ENCODE measurements around the gene IL11RA. TPM values are rescaled to one million over a fixed set of nuclear protein-coding genes. Genes with fewer than 3 reads are reported as not detected.

The IL11RA gene
- total RNA-seq (10 to 100 TPM; 19.3 to 57.4 (median 29.0) TPM), polyA plus RNA-seq (10 to 100 TPM in 1 of 3 donors, 1 to 10 TPM in 2; 4.4 to 18.8 (median 5.7) TPM)
- long read RNA-seq, donor 1, partial matches to known transcripts, result 0 of 1 reads
- long read RNA-seq, donor 1, other reads (novel, unspliced or antisense), result 0 of 1 reads
- long read RNA-seq, donor 2, partial matches to known transcripts, result 5 of 10 reads
- long read RNA-seq, donor 2, other reads (novel, unspliced or antisense), result 0 of 10 reads
- long read RNA-seq, donor 3, partial matches to known transcripts, result 0 of 3 reads
- long read RNA-seq, donor 3, other reads (novel, unspliced or antisense), result 0 of 3 reads
- long read RNA-seq, donor 4, partial matches to known transcripts, result 0 of 1 reads
- long read RNA-seq, donor 4, other reads (novel, unspliced or antisense), result 0 of 1 reads
- long read RNA-seq, donor 5, transcript IL11RA-202 (13 exons, 1,700 nt), result minor isoform, 5 of 35 reads
- long read RNA-seq, donor 5, transcript IL11RA-201 (13 exons, 1,728 nt), result major isoform, 11 of 35 reads
- long read RNA-seq, donor 5, partial matches to known transcripts, result 19 of 35 reads
- long read RNA-seq, donor 5, other reads (novel, unspliced or antisense), result 0 of 35 reads
- long read RNA-seq, donor 6, transcript IL11RA-201 (13 exons, 1,728 nt), result minor isoform, 5 of 26 reads
- long read RNA-seq, donor 6, transcript IL11RA-202 (13 exons, 1,700 nt), result major isoform, 6 of 26 reads
- long read RNA-seq, donor 6, partial matches to known transcripts, result 15 of 26 reads
- long read RNA-seq, donor 6, other reads (novel, unspliced or antisense), result 0 of 26 reads
- long read RNA-seq, donor 7, transcript IL11RA-202 (13 exons, 1,700 nt), result major isoform, 5 of 36 reads
- long read RNA-seq, donor 7, partial matches to known transcripts, result 29 of 36 reads
- long read RNA-seq, donor 7, other reads (novel, unspliced or antisense), result 0 of 36 reads
- long read RNA-seq, donor 8, partial matches to known transcripts, result 25 of 28 reads
- long read RNA-seq, donor 8, other reads (novel, unspliced or antisense), result 0 of 28 reads
- long read RNA-seq, donor 9, transcript IL11RA-201 (13 exons, 1,728 nt), result major isoform, 5 of 14 reads
- long read RNA-seq, donor 9, partial matches to known transcripts, result 9 of 14 reads
- long read RNA-seq, donor 9, other reads (novel, unspliced or antisense), result 0 of 14 reads
- long read RNA-seq, donor 10, partial matches to known transcripts, result 0 of 2 reads
- long read RNA-seq, donor 10, other reads (novel, unspliced or antisense), result 0 of 2 reads

DNA sequence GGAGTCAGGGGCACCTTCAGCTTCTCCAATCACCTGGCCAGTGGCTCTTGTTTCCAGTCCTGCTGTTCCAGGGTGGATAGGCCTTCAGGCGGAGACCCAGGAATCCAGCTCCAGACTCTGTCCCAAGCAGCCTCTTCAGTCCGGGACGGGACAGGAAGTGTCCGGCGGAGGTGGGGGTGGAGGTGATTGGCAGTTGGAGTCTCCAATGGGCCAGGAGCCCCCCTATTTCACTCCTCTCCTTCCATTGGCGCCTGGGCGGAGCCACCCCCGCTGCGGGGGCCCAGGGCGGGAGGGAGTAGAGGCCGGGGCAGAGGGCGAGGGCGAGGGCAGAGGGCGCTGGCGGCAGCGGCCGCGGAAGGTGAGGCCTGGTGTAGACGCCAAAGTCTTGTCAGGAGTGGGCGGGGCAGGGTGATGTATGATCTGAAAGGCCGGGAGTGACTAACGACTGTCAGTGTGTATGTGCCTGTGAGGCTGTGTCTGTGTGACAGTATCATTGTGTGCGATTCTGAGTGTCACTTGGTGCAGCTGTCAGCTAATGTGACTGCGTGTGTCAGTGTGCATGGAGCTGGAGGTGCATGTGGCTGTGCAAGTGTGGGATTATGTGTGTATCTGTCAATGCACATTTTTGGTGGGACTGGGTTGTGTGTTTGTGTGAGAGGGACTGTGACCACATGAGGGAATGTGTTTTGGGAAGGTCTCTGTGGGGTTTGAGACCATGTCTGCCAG lies at the start of gene IL11RA:
Gene IL11RA (plus strand): TSS at position 310 of the 726 bp plus-strand sequence. CDS start 3,033 bp downstream, outside the sequence.
- H3K27ac ChIP-seq, result peak within 1 kb of the TSS; percentile 53 to 84 (median 77)
- intact Hi-C loops (cut with DNase I; ENCODE audit: low total_unique reads), result no loop called here

DNA sequence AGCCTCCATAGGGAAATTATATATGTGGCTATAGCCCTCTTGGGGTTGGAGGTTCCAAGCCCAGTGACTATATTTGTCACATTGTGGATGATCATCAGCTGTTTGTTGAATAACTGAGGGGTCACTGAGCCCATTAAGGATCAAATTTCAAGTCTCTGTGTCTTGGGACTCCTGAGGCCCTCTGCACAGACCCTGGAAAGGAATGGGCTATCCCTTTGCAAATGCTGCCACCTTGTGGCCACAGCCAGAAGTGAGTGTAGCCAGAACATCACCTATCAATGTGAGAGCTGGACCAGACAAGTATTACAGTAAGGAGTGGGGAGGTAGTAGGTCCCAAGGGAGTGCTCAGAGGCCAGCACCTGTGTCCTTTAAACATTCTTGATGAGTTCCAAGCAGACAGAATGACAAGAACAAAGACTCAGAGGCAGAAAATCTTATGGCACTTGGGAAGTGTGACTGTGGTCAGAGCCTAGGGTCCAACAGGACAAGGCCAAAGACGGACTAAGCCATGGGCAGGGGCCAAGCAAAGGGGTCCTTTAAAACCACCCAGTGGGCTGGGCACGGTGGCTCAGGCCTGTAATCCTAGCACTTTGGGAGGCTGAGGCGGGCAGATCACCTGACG lies 48.3 kb upstream of the IL11RA start:
- Histone ChIP-seq H3K4me3 (no peak overlapping the region), H3K4me1 (no peaks in the 10 kb centered on the region), H3K36me3 (no peaks in the 10 kb centered on the region), H3K9me3 (no peaks in the 10 kb centered on the region), H3K27ac (no peak overlapping the region), H3K27me3 (no peaks in the 10 kb centered on the region)
- no peak for TF ChIP-seq EP300 (IDR thresholded peaks at IDR 0.05)
- no peak for TF ChIP-seq POLR2A (IDR thresholded peaks at IDR 0.05)
- peak in 1 of 3 donors; percentile 54 for TF ChIP-seq POLR2AphosphoS5 (IDR thresholded peaks at IDR 0.05)
- TF ChIP-seq, protein P1, sequence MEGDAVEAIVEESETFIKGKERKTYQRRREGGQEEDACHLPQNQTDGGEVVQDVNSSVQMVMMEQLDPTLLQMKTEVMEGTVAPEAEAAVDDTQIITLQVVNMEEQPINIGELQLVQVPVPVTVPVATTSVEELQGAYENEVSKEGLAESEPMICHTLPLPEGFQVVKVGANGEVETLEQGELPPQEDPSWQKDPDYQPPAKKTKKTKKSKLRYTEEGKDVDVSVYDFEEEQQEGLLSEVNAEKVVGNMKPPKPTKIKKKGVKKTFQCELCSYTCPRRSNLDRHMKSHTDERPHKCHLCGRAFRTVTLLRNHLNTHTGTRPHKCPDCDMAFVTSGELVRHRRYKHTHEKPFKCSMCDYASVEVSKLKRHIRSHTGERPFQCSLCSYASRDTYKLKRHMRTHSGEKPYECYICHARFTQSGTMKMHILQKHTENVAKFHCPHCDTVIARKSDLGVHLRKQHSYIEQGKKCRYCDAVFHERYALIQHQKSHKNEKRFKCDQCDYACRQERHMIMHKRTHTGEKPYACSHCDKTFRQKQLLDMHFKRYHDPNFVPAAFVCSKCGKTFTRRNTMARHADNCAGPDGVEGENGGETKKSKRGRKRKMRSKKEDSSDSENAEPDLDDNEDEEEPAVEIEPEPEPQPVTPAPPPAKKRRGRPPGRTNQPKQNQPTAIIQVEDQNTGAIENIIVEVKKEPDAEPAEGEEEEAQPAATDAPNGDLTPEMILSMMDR (IDR thresholded peaks at IDR 0.05), result peak in 5 of 7 experiments; percentile 81 to 91 (median 87)
- intact Hi-C loops (cut with DNase I; ENCODE audit: low total_unique reads), result no loop called here
- DNase-seq, result peak; percentile 87 to 92
- 50 to 63% (median 57%) methylated on average over 4 of the region's 4 CpGs for WGBS, 5 donors

More for the DNA sequence above, at the start of gene IL11RA:
- DNase-seq, result peak; percentile 69 to 91
- no peaks in the 10 kb centered on the region for H3K27me3 ChIP-seq
- no peaks in the 10 kb centered on the region for H3K9me3 ChIP-seq
- 8 to 17% (median 11%) methylated on average over 16 to 24 of the region's 24 CpGs for WGBS, 5 donors
- peak within 1 kb of the TSS; percentile 26 to 44 (median 37) for H3K4me3 ChIP-seq
- peaks cover 14 to 25% (median 22%) of the 10 kb centered on the region in 4 donors for H3K36me3 ChIP-seq
- TF ChIP-seq POLR2A (IDR thresholded peaks at IDR 0.05), result no peak
- TF ChIP-seq POLR2AphosphoS5 (IDR thresholded peaks at IDR 0.05), result peak in 2 of 3 donors; percentile 10 to 20
- no peak for TF ChIP-seq EP300 (IDR thresholded peaks at IDR 0.05)
- TF ChIP-seq, protein P1 (IDR thresholded peaks at IDR 0.05), result no peak
- peaks cover 58 to 81% (median 65%) of the 10 kb centered on the region in 4 donors for H3K4me1 ChIP-seq

DNA sequence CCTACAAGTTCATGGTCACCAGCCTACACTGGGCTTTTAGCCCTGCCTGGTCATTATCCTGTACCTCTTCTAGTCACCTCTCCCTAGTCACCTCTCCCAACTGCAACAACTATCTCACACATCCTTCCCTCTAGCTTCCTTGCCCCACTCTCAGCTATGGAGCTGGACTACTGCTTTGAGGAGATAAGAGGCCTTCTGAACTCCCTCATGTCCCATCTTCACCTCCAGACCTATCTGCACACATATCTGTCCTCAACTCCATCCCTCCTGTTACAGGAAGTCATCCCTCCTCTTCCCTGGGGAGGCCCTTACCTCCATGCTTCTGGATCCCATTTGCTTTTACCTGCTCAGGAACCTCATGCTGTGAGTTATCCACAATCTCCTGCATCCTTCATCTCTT lies 45.8 kb upstream of the IL11RA start:
- intact Hi-C loops (cut with DNase I; ENCODE audit: low total_unique reads), result no loop called here
- H3K36me3 ChIP-seq, result no peaks in the 10 kb centered on the region
- TF ChIP-seq POLR2AphosphoS5 (IDR thresholded peaks at IDR 0.05), result no peak
- TF ChIP-seq, protein P1 (IDR thresholded peaks at IDR 0.05), result no peak
- no peak for TF ChIP-seq POLR2A (IDR thresholded peaks at IDR 0.05)
- TF ChIP-seq EP300 (IDR thresholded peaks at IDR 0.05), result no peak

More for the DNA sequence above, 45.8 kb upstream of the IL11RA start:
- no peaks in the 10 kb centered on the region for H3K9me3 ChIP-seq
- no peak overlapping the region for H3K27ac ChIP-seq
- peaks cover 7 to 13% (median 9%) of the 10 kb centered on the region in 4 donors for H3K4me1 ChIP-seq
- H3K4me3 ChIP-seq, result no peak overlapping the region
- H3K27me3 ChIP-seq, result no peaks in the 10 kb centered on the region
- DNase-seq, result no peak

Data from stomach (tissue), 19 donors.